ENCODE data around the gene SLC22A6.

Gene SLC22A6

DNA sequence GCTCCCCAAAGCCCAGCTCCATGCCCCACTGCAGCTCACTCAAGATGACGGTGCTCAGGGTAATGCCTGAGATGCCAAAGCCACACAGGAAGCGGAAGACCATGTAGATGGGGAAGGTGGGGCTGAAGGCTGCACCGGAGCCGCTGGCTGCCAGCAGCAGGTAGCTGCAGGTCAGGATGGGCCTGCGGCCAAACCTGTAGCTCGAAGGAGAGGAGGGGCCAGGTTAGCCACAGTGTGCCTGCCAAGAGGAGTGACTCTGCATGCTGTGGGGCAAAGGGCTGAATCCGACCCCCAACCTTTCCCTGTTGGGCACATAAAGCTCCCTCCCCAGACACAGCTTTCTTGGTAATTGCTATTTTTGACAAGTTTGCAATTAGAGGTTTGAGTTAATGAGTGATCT, 14.9 kb upstream of the SLC22A6 start:
- H3K4me3 ChIP-seq: no peak overlapping the region
- no peaks in the 10 kb centered on the region for H3K9me3 ChIP-seq (ENCODE audit: low read depth, low read length)
- no peak overlapping the region for H3K9ac ChIP-seq (ENCODE audit: insufficient read length)
- TF ChIP-seq FOXP2 (optimal IDR thresholded peaks at IDR 0.05; ENCODE audit: control extremely low read depth, extremely low read length, insufficient read depth): no peak
- TF ChIP-seq POLR2AphosphoS5 (IDR thresholded peaks at IDR 0.05; ENCODE audit: borderline replicate concordance, low read depth, low read length): no peak
- TF ChIP-seq EZH2 (IDR thresholded peaks at IDR 0.05): no peak
- no peak for DNase-seq (ENCODE audit: low read depth, low spot score)
- no peak overlapping the region for H3K27ac ChIP-seq
- H3K36me3 ChIP-seq (ENCODE audit: insufficient read depth, low read length): no peaks in the 10 kb centered on the region

DNA sequence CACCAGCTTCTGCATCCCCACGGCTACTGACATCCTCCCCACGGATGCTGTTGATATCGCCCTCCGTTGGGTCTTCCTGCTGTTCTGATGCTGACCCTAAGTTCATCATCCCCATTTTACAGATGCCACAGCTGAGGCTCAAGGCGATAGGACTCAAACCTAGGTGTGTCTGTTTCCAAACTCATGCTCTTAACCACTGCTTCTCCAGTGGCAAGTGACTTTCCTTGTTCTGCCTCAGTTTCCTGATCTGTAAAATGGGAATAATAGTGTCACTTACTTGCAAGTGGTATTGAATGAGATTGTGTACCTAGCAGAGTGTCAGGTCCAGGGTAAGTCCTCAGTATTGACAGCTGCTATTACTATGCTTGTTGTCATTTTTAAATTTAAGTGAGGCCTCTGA, 14.4 kb upstream of the SLC22A6 start:
- TF ChIP-seq POLR2AphosphoS5 (IDR thresholded peaks at IDR 0.05; ENCODE audit: borderline replicate concordance, low read depth, low read length) (no peak), EZH2 (IDR thresholded peaks at IDR 0.05) (no peak), FOXP2 (optimal IDR thresholded peaks at IDR 0.05; ENCODE audit: control extremely low read depth, extremely low read length, insufficient read depth) (no peak)
- H3K9me3 ChIP-seq (ENCODE audit: low read depth, low read length): no peaks in the 10 kb centered on the region
- no peak overlapping the region for H3K27ac ChIP-seq

DNA sequence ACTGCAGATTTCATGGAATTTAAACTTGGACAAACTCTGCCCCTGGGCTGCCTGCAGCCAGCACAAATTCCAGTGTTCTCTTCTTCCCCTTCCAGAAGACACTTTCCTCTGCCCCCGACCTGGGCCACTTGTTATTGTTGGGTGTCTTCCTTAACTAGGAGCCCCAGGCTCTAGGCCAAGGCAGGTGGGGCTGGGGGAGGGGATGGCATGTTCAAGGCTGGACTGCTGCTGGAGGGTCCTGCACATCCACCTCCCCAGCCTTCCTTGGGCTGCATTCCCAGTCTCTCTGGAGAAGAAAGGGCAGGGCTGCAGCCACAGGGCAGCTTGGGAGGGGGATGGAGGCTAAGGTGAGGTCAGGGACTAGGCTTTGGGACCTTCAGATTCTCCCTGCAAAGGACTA, 11.5 kb upstream of the SLC22A6 start:
- Histone ChIP-seq H3K9me3 (ENCODE audit: low read depth, low read length) (no peaks in the 10 kb centered on the region), H3K4me3 (no peak overlapping the region), H3K36me3 (ENCODE audit: insufficient read depth, low read length) (no peaks in the 10 kb centered on the region), H3K9ac (ENCODE audit: insufficient read length) (no peak overlapping the region), H3K27ac (no peak overlapping the region)
- no peak for TF ChIP-seq EZH2 (IDR thresholded peaks at IDR 0.05)
- TF ChIP-seq POLR2AphosphoS5 (IDR thresholded peaks at IDR 0.05; ENCODE audit: borderline replicate concordance, low read depth, low read length): no peak
- no peak for TF ChIP-seq FOXP2 (optimal IDR thresholded peaks at IDR 0.05; ENCODE audit: control extremely low read depth, extremely low read length, insufficient read depth)
- no peak for DNase-seq (ENCODE audit: low read depth, low spot score)

More for the DNA sequence above, 14.4 kb upstream of the SLC22A6 start:
- no peak for DNase-seq (ENCODE audit: low read depth, low spot score)
- H3K9ac ChIP-seq (ENCODE audit: insufficient read length): no peak overlapping the region
- H3K36me3 ChIP-seq (ENCODE audit: insufficient read depth, low read length): no peaks in the 10 kb centered on the region
- no peak overlapping the region for H3K4me3 ChIP-seq

DNA sequence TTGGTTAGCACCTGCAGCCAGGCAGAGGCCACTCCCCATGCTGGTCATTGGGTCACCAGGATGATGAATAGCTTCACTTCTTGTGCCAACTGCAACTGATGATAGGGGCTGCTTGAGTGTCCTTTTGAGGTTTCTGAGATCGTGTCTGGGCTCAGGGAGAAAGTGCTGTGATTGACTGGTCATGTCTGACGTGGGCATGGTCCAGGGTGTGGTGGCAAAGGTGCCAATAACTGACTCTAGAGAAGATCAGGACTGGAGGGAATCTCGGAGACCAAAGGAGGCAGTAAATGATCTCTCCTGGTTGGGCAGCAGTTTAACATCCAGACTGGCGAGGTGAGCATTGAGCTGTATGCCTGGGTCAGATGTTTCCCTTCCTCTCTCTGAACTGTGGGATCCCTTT, 10.0 kb upstream of the SLC22A6 start:
- Histone ChIP-seq H3K4me3 (no peak overlapping the region), H3K9me3 (ENCODE audit: low read depth, low read length) (no peaks in the 10 kb centered on the region), H3K36me3 (ENCODE audit: insufficient read depth, low read length) (no peaks in the 10 kb centered on the region), H3K9ac (ENCODE audit: insufficient read length) (no peak overlapping the region), H3K27ac (no peak overlapping the region)
- TF ChIP-seq FOXP2 (optimal IDR thresholded peaks at IDR 0.05; ENCODE audit: control extremely low read depth, extremely low read length, insufficient read depth) (no peak), EZH2 (IDR thresholded peaks at IDR 0.05) (no peak), POLR2AphosphoS5 (IDR thresholded peaks at IDR 0.05; ENCODE audit: borderline replicate concordance, low read depth, low read length) (no peak)
- no peak for DNase-seq (ENCODE audit: low read depth, low spot score)

DNA sequence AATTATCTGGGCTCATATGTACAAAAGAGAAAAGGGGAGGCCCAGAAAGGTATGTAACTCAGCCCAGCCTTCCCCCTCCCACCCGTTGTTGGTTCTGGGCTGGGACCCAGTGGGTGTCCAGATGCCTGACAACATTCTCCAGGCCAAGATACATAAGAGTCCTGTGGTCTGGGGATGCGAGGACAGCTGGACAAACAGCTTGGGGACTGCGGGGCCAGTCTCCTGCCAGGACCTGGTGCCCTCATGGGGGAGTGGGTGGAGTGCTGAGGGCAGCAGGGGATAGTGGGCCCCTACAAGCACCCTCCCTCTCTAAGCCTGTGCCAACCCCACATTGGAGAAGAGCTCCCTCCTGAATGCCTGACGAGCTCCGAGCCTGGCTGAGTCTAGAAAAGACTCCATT, 3.5 kb upstream of the SLC22A6 start:
- Histone ChIP-seq H3K27ac (no peak overlapping the region), H3K4me3 (no peak overlapping the region), H3K9me3 (ENCODE audit: low read depth, low read length) (no peaks in the 10 kb centered on the region), H3K36me3 (ENCODE audit: insufficient read depth, low read length) (no peaks in the 10 kb centered on the region), H3K9ac (ENCODE audit: insufficient read length) (no peak overlapping the region)
- DNase-seq (ENCODE audit: low read depth, low spot score): no peak
- TF ChIP-seq EZH2 (IDR thresholded peaks at IDR 0.05): no peak
- TF ChIP-seq POLR2AphosphoS5 (IDR thresholded peaks at IDR 0.05; ENCODE audit: borderline replicate concordance, low read depth, low read length): no peak
- TF ChIP-seq FOXP2 (optimal IDR thresholded peaks at IDR 0.05; ENCODE audit: control extremely low read depth, extremely low read length, insufficient read depth): no peak

DNA sequence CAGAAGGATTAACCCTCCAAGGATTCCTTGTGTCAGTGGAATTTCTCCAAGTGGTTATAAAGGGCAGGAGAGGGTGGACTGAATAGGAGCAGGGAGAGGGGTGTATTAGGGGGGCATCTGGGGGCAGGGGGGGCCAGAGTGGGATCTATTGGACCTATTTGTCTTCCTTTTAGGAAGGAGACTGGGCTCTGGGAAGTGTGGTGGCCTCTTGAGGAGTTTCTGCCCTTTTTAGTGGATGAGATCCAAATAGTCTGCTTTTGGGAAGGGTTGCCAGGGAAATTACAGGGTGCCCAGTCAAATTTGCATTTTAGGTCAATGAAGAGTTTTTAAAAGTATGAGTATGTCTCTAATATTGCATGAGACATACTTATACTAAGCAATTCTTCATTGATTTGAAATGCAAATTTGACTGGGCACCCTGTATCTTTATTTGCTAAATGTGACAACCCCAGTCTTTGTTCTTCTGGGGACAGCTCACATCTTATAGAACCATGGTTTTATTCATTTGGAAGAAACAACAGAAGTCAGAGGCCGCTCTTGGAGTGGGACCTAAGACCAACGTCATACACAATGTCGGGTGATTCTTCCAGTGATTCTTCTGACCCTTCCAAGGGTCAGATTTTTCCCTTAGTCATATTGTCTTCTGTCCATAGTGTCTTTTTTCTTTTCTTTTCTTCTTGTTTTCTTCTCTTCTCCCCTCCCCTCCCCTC, 429 bp upstream of the SLC22A6 start:
- H3K36me3 ChIP-seq (ENCODE audit: insufficient read depth, low read length): no peaks in the 10 kb centered on the region
- DNase-seq (ENCODE audit: low read depth, low spot score): no peak
- no peak overlapping the region for H3K9ac ChIP-seq (ENCODE audit: insufficient read length)
- no peaks in the 10 kb centered on the region for H3K9me3 ChIP-seq (ENCODE audit: low read depth, low read length)
- no peak overlapping the region for H3K27ac ChIP-seq
- TF ChIP-seq FOXP2 (optimal IDR thresholded peaks at IDR 0.05; ENCODE audit: control extremely low read depth, extremely low read length, insufficient read depth) (no peak), POLR2AphosphoS5 (IDR thresholded peaks at IDR 0.05; ENCODE audit: borderline replicate concordance, low read depth, low read length) (no peak), EZH2 (IDR thresholded peaks at IDR 0.05) (no peak)
- H3K4me3 ChIP-seq: no peak overlapping the region

DNA sequence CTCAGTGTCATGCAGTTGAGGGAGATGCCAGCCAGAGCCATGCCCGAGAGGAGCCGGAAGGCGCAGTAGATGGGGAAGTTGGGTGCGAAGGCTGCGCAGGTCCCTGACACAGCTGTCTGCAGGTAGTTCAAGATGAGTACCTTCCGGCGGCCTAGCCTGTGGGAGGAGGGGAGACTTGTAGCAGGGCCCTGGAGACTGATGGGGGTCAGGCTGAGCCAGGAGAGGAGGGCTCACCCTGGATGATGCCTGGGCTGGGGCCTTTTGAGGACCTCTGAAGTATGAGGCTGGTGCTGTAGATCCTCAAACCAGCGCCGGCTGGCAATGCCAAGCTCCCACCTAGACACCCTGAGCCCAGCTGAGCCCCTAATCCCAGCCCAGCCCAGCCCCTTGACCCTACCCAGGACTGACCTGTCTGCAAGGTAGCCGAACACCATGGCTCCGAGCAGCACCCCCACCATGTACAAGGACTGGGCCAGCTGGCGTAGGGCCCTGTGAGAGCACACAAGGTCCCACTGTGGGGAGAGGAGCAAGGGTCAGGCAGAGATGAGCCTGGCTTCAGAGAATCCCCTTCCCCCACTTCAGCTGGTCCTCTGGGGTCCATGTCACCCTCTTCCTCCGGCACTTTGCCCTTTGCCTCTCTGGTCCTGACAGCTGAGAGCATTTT, 1.1 kb downstream of the SLC22A6 start:
- Histone ChIP-seq H3K9me3 (ENCODE audit: low read depth, low read length) (no peaks in the 10 kb centered on the region), H3K4me3 (no peak overlapping the region), H3K27ac (no peak overlapping the region), H3K36me3 (ENCODE audit: insufficient read depth, low read length) (no peaks in the 10 kb centered on the region), H3K9ac (ENCODE audit: insufficient read length) (no peak overlapping the region)
- no peak for DNase-seq (ENCODE audit: low read depth, low spot score)
- TF ChIP-seq EZH2 (IDR thresholded peaks at IDR 0.05) (no peak), POLR2AphosphoS5 (IDR thresholded peaks at IDR 0.05; ENCODE audit: borderline replicate concordance, low read depth, low read length) (no peak), FOXP2 (optimal IDR thresholded peaks at IDR 0.05; ENCODE audit: control extremely low read depth, extremely low read length, insufficient read depth) (no peak)

DNA sequence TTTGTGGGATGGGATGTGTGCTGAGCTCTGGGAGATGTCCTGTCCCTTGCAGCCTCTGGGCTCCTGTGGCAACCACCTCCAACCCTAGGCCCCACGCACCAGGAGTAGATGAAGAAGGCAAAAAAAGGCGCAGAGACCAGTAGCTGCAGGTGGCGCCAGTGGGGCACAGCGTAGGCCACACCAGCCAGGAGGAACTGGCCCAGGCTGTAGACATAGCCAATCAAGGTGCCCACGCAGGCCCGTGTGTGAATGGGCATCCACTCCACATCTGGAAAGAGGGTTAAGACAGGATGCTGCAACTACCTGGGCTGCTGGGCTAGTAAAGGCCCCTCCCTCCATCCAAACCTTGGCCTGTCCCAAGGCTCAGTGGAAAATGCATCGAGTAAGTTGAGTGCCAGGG, 3.0 kb downstream of the SLC22A6 start:
- Histone ChIP-seq H3K27ac (no peak overlapping the region), H3K9me3 (ENCODE audit: low read depth, low read length) (no peaks in the 10 kb centered on the region), H3K4me3 (no peak overlapping the region), H3K36me3 (ENCODE audit: insufficient read depth, low read length) (no peaks in the 10 kb centered on the region), H3K9ac (ENCODE audit: insufficient read length) (no peak overlapping the region)
- no peak for DNase-seq (ENCODE audit: low read depth, low spot score)
- TF ChIP-seq POLR2AphosphoS5 (IDR thresholded peaks at IDR 0.05; ENCODE audit: borderline replicate concordance, low read depth, low read length) (no peak), EZH2 (IDR thresholded peaks at IDR 0.05) (no peak), FOXP2 (optimal IDR thresholded peaks at IDR 0.05; ENCODE audit: control extremely low read depth, extremely low read length, insufficient read depth) (no peak)

All from SK-N-MC (cell line).